Skin of body (tissue), 2 donors: ENCODE measurements around the gene ATP8A2. TPM values are rescaled to one million over a fixed set of nuclear protein-coding genes. Genes with fewer than 3 reads are reported as not detected.

Experiments used
- DNase-seq: peaks from one replicate; lab custom pipeline; 2025; lab: John Stamatoyannopoulos, UW
- total RNA-seq: library from RNA; depleted of rRNA; stranded (reverse); fragments of >200 nt; gene quantifications from one replicate; pipeline ENCODE4 v1.2.3, GENCODE V29; 2014

ATP8A2 gene
- total RNA-seq, 1 donor from 2014 or later = 1.1 TPM

GRCh38 chr13:25910991-25911419 lies 539.2 kb downstream of the ATP8A2 start:
- no peak for DNase-seq

DNA sequence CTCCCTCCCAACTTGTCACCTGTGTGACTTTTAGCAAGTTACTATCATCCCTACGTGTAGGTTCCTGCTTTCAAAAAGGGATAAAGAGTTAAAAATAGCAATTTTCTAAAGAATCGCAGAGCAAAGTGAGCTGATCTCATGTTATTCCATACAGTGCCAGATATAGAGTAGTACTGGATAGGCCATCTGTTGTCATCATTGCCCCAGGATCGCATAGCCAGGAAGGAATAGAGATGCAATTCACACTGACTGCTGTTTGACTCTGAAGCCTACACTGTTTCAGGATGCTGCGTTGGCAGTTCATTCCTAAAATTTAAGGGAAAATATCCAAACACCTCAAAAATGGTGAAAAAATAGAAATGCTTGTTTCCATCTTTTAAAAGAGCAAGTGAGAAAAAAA lies 541.2 kb downstream of the ATP8A2 start:
- no peak for DNase-seq

GRCh38 chr13:25915840-25916518 lies 544.2 kb downstream of the ATP8A2 start:
- no peak for DNase-seq

DNA sequence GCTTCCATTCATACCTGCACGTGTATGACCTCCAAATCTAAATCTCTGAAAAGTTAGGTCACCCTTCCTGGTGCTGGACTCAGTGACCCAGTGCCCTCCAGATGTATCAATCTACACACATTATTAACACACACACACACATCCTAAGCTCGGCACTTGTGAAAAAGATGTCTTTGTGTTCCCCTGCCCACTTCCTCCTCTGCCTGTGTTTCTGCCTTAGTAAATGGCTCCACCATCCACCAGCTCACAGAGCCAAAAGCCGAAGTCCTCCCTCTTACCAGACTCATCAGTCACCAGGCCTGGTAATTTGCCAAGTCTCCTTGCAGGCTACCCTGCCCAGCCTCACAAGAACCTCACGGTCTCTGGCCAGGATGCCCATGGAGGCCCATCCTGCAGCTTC lies 548.5 kb downstream of the ATP8A2 start:
- DNase-seq = no peak

DNA sequence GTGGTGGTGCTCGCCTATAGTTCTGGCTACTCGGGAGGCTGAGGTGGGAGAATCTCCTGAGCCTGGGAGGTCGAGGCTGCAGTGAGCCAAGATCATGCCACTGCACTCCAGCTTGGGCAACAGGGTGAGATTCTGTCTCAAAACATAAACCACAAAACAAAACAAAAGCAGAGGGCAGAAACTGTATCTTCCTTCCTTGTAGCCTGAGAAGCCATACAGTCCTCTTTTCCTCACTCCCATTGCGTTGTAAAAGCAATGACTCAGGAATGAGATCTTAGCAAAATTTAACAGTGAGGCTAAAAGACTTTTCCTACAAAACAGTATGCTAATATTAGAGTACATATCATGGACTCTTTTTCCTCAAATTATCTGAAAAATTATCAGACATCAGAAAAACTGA lies 549.2 kb downstream of the ATP8A2 start:
- no peak for DNase-seq

GRCh38 chr13:25922376-25922775 lies 550.6 kb downstream of the ATP8A2 start:
- DNase-seq = no peak

DNA sequence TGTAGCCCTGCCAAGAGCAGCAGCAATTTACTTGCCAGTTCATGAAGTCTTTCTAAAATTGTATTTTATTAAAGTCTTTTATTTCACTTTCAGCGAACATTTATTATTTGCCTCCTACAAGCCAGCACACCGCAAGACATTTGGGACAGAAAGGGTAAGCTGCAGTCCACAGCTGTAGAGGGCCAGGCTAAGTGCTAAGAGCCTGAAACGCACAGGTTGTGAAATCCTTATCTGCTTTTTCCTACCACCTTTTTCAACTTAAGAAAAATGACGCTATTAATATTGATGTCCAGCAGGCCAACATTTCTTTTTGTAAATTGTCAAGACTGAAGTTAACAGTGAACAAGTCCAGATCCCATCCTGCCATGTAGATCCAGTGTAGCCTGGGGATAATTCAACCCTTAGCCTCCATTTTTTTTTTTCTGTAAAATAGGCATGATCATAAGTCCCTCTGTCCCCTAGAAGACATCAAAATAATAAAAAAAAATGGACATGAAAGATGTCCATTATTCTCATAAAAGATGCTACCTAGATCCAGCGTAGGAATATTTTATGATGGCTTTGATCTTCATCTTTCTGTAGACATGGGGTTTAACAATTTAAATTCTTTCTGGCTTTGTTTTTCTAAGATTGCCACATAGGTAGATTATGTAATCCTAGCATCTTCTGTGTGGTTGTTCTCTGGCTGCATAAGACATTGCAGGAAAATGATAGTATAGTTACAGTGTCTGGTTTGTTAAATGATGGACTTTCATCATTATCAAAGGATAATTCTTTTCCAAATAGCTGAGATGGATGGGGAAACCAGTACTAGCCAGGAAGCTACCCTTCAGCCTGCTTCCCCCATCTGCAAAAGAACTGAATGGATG lies 551.7 kb downstream of the ATP8A2 start:
- DNase-seq = no peak

DNA sequence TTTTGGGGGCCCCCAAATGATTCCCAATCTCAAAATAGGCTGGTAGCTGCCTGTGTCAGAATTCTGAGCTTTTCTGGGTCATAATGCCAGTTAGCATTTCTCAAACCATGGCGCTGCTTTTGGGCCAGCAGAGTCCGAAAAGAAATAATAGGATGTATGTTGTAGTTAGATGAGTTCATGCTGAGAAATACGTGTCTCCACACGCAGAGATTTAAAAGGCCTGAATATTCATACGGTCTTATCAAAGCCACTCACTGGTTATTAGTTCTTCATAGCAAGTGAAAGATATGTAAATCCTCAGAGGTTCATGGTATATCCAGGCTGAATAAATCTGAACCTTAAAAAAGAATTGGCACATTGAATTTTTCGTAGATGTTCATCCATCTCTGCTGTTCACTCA lies 555.6 kb downstream of the ATP8A2 start:
- DNase-seq = no peak

- DNase-seq = no peak
These were observed 556.2 kb downstream of the ATP8A2 start for GRCh38 chr13:25927932-25928331.

- DNase-seq = no peak
These were observed 557.2 kb downstream of the ATP8A2 start for GRCh38 chr13:25928941-25929505.

DNA sequence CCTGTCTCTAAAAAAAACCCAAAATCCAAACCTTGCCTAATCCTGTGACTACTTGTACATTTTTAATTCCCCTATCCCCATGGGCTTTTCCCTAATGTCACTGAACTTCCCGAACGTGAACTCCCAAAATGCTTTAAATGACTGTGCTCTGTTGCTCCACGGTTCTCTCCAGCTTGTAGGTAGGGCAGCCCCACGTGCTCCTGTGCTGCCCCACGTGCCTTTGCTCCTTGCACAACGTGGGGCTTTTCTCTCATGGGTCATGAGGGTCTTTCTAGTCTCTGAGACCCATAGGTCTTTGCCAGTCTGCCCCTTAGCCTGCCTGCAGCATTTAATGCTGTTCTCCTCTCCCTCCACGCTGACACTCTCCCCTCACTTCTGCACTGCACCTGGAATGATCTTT lies 558.0 kb downstream of the ATP8A2 start:
- no peak for DNase-seq

DNA sequence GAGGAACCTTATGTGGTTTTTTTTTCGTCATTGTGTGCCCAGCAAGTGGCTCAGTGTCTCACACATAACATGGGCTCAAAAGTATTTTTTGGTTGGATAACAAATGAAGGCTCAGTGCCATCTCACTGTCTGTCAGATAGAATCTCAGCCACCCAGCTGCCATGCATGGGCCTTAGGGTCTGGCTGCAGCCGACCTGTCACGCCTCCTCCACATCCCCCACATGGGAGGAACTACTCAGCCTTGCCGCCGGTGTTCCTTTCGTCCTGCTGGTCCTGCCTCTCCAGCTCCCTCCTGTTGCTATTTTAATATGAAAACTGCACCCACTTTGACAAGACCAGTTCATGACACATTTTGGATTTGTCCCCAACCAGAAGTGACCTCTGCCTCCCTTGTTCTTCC lies 558.9 kb downstream of the ATP8A2 start:
- no peak for DNase-seq

DNA sequence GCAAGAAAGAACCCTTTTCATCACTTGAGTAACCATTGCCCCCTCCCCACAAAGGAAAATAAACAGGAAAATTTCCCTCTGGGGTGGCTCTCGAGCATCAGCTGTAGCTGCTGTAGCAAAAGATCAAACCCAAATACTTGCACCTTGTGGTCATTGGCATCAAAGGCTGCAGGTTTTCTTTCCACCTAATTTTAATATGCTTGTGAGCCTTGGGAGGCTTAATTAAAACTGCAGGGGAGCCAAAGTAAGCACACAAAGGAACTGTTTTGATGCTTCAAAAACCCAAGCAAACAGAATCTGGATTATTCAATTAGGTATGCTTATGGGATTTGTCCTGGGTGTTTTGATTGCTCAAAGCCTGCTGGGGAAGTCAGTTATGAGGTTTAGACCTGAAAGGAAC lies 560.6 kb downstream of the ATP8A2 start:
- no peak for DNase-seq

DNA sequence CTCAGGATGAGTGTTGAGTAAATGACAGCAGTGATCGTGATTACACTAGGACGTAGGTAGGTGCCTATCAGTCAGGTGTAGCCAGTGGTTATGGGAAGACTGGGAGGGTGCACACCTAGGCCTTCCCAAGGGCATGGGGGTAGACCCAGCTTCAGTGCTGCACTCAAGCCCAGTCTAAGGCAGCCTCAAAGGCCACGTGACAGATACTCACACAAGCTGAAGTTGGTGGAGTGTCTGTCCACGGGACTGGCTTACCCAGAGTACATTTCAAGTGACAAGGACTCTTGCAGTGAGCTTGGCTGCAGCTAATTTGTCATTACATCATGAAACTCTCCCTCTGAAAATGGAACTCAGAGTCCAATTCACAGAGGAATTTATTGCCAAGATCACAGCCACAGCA lies 561.7 kb downstream of the ATP8A2 start:
- DNase-seq = no peak

DNA sequence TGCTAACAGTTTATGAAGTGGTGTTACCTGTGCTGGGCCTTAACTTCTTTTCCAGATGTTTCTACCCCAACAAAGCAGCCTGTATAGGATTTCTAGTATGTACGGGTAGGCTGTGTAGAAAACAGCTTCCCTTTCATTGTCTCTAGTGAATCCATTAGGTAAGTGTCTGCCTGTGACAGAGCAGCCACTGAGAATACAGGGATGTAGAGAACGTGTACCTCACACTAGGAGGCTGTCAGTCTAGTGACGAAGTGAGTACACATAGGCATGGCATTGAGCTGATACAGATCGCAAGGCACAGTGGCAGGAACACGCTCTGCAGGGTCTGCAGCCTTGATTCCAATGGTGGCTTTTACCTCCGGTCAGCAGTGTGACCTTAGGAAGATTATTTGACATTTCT lies 562.4 kb downstream of the ATP8A2 start:
- no peak for DNase-seq

- DNase-seq = no peak
These were observed 568.4 kb downstream of the ATP8A2 start for GRCh38 chr13:25939961-25940687.

DNA sequence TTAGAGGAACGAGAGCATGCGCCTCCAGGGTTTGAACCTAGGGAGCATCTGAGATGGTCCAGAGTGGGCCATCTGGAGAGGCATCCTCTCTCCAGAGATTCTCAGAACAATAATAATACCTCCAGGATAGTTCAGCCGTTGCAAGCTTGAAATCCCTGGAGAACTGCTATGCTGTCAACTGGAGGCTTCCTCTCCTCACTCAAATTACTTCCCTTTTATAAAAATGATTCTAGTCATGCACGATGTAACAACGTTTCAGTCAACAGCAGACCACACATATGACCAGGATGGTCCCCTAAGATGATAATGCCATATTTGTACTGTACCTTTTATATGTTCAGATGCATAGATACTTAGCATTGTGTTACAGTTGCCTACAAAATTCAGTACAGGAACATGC lies 571.3 kb downstream of the ATP8A2 start:
- no peak for DNase-seq

- no peak for DNase-seq
These were observed 571.9 kb downstream of the ATP8A2 start for GRCh38 chr13:25943658-25944057.

DNA sequence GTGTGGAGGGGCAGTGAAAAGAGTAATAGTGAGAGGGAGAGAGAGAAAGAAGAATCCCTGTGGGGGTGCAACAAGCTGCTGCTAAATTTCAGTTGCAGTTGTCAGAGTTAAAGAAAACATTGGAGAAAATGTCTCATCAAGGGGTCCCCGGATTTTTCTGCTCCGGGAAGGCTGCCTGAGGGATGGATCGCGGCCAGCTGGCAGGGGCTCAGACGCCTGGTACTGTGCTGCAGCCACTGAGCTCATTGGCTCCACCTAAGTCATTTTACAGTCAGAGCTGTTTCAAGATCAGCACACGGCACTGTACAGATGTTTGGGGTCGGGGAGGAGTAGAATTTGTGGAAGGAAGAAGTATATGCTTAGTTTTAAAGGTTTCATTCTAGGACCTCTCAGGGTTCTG lies 573.8 kb downstream of the ATP8A2 start:
- no peak for DNase-seq

DNA sequence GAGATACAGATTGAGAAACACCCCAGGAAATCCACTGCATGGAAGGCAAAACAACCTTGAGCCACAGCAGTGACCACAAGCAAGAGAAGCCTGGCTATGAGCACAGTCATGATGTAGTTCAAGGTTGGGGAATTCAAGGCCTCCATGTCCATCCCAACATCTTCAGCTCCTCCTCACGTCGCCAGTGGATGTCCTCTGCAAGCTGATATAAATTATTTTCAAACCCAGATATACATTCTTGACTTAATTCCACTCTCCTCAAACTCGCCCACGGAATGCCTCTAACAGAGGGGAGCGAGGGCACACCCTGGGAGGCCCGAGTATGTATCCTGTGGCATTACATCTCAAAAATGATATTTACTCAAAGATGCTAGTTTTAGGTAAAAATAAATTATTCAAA lies 574.5 kb downstream of the ATP8A2 start:
- DNase-seq = no peak

- DNase-seq = no peak
These were observed 577.1 kb downstream of the ATP8A2 start for GRCh38 chr13:25948910-25949309.

DNA sequence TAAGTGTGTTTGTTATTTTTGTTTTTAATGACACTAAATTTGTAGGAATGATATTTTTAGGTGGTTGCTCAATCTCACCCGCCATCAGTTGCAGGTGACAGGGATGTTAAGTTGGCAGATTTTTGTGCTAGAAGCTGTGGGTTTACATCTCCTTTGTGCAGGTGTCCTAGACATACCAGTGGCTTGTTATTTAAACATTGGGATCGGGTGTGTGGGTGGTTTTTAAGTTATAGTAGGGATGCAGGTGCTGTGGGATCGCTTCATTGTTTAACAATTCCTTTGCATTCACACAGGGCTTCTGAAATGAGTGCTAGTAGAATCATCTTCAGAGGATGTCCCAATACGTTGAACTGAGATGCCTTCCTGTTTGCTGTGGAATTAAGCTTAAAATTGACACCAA lies 580.1 kb downstream of the ATP8A2 start:
- DNase-seq = no peak
